HG02973 (cell line): ENCODE measurements around the gene HPGD.

ENCODE experiments used
- ATAC-seq: cut with Tn5 transposase; IDR thresholded peaks from one replicate; pipeline ENCODE4 v1.9.1; 2021; ENCODE audit warnings: moderate library complexity; ENCODE audit not compliant: unreplicated experiment

HPGD gene

GRCh38 chr4:174479140-174479539 lies 43.1 kb downstream of the HPGD start:
- no peak for ATAC-seq

DNA sequence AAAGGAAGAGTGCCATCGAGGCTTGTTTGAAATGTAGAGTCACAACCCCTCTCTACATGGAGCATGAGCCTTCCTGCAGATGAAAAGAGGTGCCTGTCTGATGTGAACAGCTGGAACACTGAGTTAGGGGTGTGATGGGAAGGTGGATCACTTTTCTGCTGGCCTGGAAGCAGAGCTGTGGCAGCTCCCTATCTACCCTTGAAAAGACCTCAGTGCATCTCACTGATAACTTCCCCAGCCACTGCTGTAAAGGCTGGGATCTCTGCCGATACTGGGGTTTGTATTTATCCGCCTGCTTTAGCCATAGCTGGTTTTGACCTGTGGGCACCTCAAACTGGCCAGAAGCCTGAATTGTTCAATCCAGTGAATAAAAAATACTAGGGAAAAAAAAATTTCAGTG lies 46.8 kb downstream of the HPGD start:
- no peak for ATAC-seq

- no peak for ATAC-seq
Measured at GRCh38 chr4:174474457-174475075, 47.7 kb downstream of the HPGD start.

DNA sequence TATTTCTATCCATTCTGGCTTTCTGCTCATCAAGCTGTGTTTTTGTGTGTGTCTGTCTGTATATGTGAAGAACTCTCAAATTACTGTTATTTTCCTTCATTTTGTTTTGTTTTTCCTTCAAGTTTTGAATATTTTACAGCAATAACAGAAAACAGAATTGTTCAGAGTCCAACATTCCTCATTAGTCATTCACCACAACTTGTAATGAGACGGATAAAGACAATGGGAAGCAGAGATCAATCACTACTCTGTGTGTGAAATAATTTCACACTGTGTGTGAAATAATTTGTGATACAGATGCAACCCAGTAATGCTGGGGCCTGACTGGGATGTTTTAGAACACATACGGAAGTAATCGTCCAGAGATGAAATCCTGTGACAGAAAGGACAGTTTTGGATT lies 55.2 kb downstream of the HPGD start:
- no peak for ATAC-seq

GRCh38 chr4:174464949-174465348 lies 57.3 kb downstream of the HPGD start:
- no peak for ATAC-seq

DNA sequence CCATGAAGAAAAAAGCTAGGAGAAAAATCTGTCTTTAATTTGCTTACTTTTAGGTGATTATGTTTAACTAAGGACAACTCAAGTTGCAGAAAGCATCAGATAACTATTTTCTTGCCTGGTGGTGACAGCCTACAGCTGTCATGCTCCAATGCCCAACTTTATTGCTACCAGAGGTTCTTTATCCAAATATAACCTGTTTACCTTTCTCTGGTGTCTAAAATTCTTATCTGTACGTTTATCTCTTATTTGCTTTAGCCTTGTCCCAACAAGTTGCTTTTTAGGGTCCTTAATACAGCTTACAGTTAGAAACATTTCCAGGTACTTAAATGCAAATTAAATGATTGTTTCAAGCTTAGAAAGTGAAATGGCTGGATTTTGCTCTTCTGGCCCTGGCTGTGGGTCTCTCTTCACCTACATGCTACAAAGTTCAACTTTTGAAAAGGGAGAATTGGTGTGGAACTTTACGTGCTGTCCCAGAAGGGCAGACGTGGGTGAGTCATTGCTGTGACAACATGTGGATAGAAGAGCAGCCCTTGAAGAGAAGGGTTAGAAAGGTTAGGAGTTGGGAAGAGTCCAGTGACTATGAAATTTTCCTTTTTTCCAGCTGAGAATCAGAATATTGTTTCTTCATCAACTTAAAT lies 60.7 kb downstream of the HPGD start:
- ATAC-seq, result no peak

DNA sequence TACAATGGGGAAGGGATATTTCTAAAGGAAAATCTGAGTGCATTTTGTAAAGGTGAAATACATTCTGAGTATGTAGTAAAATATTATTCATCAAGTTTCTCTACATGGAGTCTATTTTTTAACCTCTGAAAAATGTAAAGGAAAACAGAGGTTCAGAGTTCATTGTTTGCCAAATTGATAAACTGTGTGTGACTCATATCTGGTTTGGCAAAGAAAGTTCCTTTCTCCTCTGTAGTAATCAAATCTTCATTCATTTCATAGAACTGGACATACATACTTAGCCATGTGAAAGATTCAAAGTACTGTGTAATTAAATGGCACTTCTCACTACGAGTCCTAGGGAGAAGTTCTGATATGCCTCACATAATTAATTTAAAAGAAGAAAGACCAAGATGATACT lies 61.6 kb downstream of the HPGD start:
- ATAC-seq, result no peak

- no peak for ATAC-seq
Measured at GRCh38 chr4:174457468-174457867, 64.8 kb downstream of the HPGD start.

GRCh38 chr4:174454815-174455473 lies 67.3 kb downstream of the HPGD start:
- no peak for ATAC-seq

- no peak for ATAC-seq
Measured at GRCh38 chr4:174451718-174452296, 70.5 kb downstream of the HPGD start.

GRCh38 chr4:174450786-174451125 lies 71.5 kb downstream of the HPGD start:
- no peak for ATAC-seq

GRCh38 chr4:174449944-174450785 lies 72.1 kb downstream of the HPGD start:
- ATAC-seq, result no peak

GRCh38 chr4:174449152-174449551 lies 73.1 kb downstream of the HPGD start:
- no peak for ATAC-seq

GRCh38 chr4:174444390-174444789 lies 77.9 kb downstream of the HPGD start:
- no peak for ATAC-seq
